ENCODE results near the gene PML.

Gene PML

GRCh38 chr15:73985101-73985873 lies 9.2 kb upstream of the PML start:
- DNase-seq = no peak

- DNase-seq = no peak
Observed at GRCh38 chr15:73986055-73986775, 8.3 kb upstream of the PML start.

- DNase-seq = no peak
Observed at GRCh38 chr15:73986776-73987056, 7.8 kb upstream of the PML start.

GRCh38 chr15:73987250-73987649 lies 7.3 kb upstream of the PML start:
- DNase-seq = no peak

GRCh38 chr15:73987681-73988444 lies 6.7 kb upstream of the PML start:
- DNase-seq = peak in 1 of 2 donors; percentile 48

- no peak for DNase-seq
Observed at GRCh38 chr15:73988445-73988969, 6.0 kb upstream of the PML start.

GRCh38 chr15:73989001-73989798 lies 5.3 kb upstream of the PML start:
- DNase-seq = no peak

- no peak for DNase-seq
Observed at GRCh38 chr15:73990250-73991005, 4.1 kb upstream of the PML start.

GRCh38 chr15:73991260-73991659 lies 3.3 kb upstream of the PML start:
- DNase-seq = no peak

GRCh38 chr15:73991726-73992593 lies 2.6 kb upstream of the PML start, which contains the start of gene STOML1:
Gene STOML1, minus strand, starts transcription at chr15:73992295. Its CDS starts 72 bp downstream, at chr15:73992223.
- DNase-seq = peak; percentile 91 to 99

- no peak for DNase-seq
Observed at GRCh38 chr15:73992594-73992898, 2.0 kb upstream of the PML start.

- DNase-seq = no peak
Observed at GRCh38 chr15:73993211-73993994, 1.1 kb upstream of the PML start.

GRCh38 chr15:73994912-73995622 lies 551 bp downstream of the PML start:
- DNase-seq = peak; percentile 42 to 55

- DNase-seq = no peak
Observed at GRCh38 chr15:73996267-73996666, 1.8 kb downstream of the PML start.

- DNase-seq = peak; percentile 83 to 84
Observed at GRCh38 chr15:73996939-73997338, 2.4 kb downstream of the PML start.

- no peak for DNase-seq
Observed at GRCh38 chr15:73997986-73998385, 3.5 kb downstream of the PML start.

GRCh38 chr15:74006774-74007639 lies 12.5 kb downstream of the PML start:
- DNase-seq = no peak

- no peak for DNase-seq
Observed at GRCh38 chr15:74007820-74008371, 13.4 kb downstream of the PML start.

Measured in inflammatory macrophage treated with lipopolysaccharide for 1 hour (primary cell).